Heart left ventricle (tissue), 13 donors: Measurements from ENCODE around the gene FBXW7.

Source experiments
- CTCF ChIP-seq, 12 donors: fragments of 200-600 bp; sonication (generic) in 4 of 12; IDR thresholded peaks; one replicate each; pipeline versions ENCODE4 v1.5.0 to v1.8.0; 2018 to 2022; ENCODE audit warnings: antibody characterized with exemption in 12 of 12, mild to moderate bottlenecking in 5 of 12
- POLR2A ChIP-seq, 2 donors: fragments of 450-650 bp; IDR thresholded peaks; one replicate each; pipeline ENCODE4 v1.6.1; 2017; ENCODE audit warnings: antibody characterized with exemption in 2 of 2, mild to moderate bottlenecking in 2 of 2, moderate library complexity in 2 of 2
- donor health status: ischemic (EF 13 %, LVEDD 7.1; RV severe dilation, severe dysfunction).
- donor health status: DM: no; HTN: yes; CAD: no.
- donor health status: DM: no; HTN: no; CAD: no.
- donor health status: ischemic (EF 25% LVEDD 6.9; RV normal size, moderate dysfunction).
- donor health status: ischemic (EF 25% LVEDD 5.7; RV mildly dilated, moderate dysfunction).
- donor health status: ischemic (EF 35%, LVEDD 5.7; RV mildly dilated, moderate dysfunction).
- donor health status: nonischemic (EF 11% LVEDD 7.7; RV severe dilation, severe dysfunction).
- donor health status: DM: yes; HTN: yes; CAD: no.
- donor health status: PGD.
- donor health status: ischemic (EF 29% LVEDD 5.4; RV normal size, mild dysfunction).
- donor health status: nonischemic (EF 23%, LVEDD 6.1; RV moderate dilation, normal function).

- no peak for TF ChIP-seq CTCF (IDR thresholded peaks at IDR 0.05)
- no peak for TF ChIP-seq POLR2A (IDR thresholded peaks at IDR 0.05)
These were observed 166.5 kb downstream of the FBXW7 start for GRCh38 chr4:152369203-152369901.
